Body of pancreas (tissue), 4 donors: ENCODE data around the gene COL26A1.

Experiments
- POLR2A ChIP-seq, 3 donors: fragments of 450-650 bp; IDR thresholded peaks; one replicate each; pipeline ENCODE4 v1.6.1; 2016; ENCODE audit warnings: antibody characterized with exemption in 3 of 3, mild to moderate bottlenecking in 2 of 3
- TF ChIP-seq, protein P1 (sequence below), 7 experiments: fragments of 450-650 bp in 4 of 7; fragments of 200-600 bp in 3 of 7; sonication (generic) in 3 of 7; IDR thresholded peaks; one replicate each; pipeline ENCODE4 v1.5.1; 2016 to 2019; ENCODE audit warnings: antibody characterized with exemption in 7 of 7

DNA sequence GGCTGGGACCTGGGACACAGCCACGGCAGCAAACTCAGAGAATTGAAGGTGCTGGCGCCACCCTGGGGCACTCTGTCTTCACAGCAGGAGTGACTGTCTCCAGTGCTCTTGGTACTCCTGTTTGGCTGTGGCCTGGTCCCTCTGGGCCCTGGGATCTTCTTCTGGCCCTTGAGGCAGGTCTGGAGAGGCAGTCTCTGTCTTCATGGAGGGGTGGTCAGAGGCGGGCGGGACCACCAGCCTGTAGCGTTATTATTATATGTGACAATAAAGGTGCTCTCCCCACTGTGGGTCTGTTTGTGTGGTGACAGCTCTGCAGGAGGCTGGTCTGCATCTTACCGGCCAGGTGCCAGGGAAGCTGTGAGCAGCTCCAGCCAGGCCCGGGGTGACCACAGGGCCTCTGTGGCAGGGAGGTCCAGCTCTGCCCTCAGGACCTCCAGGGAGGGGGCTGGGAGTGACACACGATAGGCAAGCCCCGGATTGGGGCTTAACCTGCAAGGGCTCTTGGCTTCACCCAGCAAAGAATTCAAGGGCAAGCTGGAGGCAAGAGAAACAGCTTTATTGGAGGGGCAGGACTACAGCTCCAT lies 196.2 kb downstream of the COL26A1 start:
- TF ChIP-seq, protein P1, sequence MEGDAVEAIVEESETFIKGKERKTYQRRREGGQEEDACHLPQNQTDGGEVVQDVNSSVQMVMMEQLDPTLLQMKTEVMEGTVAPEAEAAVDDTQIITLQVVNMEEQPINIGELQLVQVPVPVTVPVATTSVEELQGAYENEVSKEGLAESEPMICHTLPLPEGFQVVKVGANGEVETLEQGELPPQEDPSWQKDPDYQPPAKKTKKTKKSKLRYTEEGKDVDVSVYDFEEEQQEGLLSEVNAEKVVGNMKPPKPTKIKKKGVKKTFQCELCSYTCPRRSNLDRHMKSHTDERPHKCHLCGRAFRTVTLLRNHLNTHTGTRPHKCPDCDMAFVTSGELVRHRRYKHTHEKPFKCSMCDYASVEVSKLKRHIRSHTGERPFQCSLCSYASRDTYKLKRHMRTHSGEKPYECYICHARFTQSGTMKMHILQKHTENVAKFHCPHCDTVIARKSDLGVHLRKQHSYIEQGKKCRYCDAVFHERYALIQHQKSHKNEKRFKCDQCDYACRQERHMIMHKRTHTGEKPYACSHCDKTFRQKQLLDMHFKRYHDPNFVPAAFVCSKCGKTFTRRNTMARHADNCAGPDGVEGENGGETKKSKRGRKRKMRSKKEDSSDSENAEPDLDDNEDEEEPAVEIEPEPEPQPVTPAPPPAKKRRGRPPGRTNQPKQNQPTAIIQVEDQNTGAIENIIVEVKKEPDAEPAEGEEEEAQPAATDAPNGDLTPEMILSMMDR (IDR thresholded peaks at IDR 0.05): no peak
- no peak for TF ChIP-seq POLR2A (IDR thresholded peaks at IDR 0.05)
